ENCODE data around the gene DNAJC13. TPM values are rescaled to one million over a fixed set of nuclear protein-coding genes. Genes with fewer than 3 reads are reported as not detected.
A peak's percentile ranks its signal among the peaks of the same experiment; 100 is the strongest.
"Not testable (repeated sequence)": the region's sequence is repeated elsewhere in the genome, so short reads cannot be mapped to it uniquely, and the experiment has no call there.

Gene DNAJC13
- total RNA-seq, 2 donors from 2014 or later, result 26.1 to 30.7 TPM

- H3K9me3 ChIP-seq (ENCODE audit: control insufficient read depth, low read length, poor library complexity, severe bottlenecking), result no peaks in the 10 kb centered on the region
- Mint-ChIP-seq H3K4me3 (no peak overlapping the region), H3K27me3 (no peaks in the 10 kb centered on the region), H3K36me3 (ENCODE audit: low read depth) (peaks cover 4% of the 10 kb centered on the region), H3K4me1 (peaks cover 4% of the 10 kb centered on the region), H3K27ac (peak overlapping the region; percentile 19)
- DNase-seq, result no peak
- no peak for ATAC-seq
These were observed 125.9 kb downstream of the DNAJC13 start for GRCh38 chr3:132543011-132543739.

GRCh38 chr3:132544130-132544529 lies 126.8 kb downstream of the DNAJC13 start:
- Mint-ChIP-seq H3K36me3 (ENCODE audit: low read depth) (peaks cover 4% of the 10 kb centered on the region), H3K27ac (peak overlapping the region; percentile 83), H3K4me3 (no peak overlapping the region), H3K27me3 (no peaks in the 10 kb centered on the region), H3K4me1 (peaks cover 4% of the 10 kb centered on the region)
- no peaks in the 10 kb centered on the region for H3K9me3 ChIP-seq (ENCODE audit: control insufficient read depth, low read length, poor library complexity, severe bottlenecking)
- DNase-seq (no peak), ATAC-seq (no peak)

GRCh38 chr3:132545471-132545870 lies 128.2 kb downstream of the DNAJC13 start:
- no peaks in the 10 kb centered on the region for H3K9me3 ChIP-seq (ENCODE audit: control insufficient read depth, low read length, poor library complexity, severe bottlenecking)
- no peak for DNase-seq
- no peaks in the 10 kb centered on the region for H3K27me3 Mint-ChIP-seq
- no peak overlapping the region for H3K4me3 Mint-ChIP-seq
- peaks cover 4% of the 10 kb centered on the region for H3K4me1 Mint-ChIP-seq
- H3K27ac Mint-ChIP-seq, result peak overlapping the region; percentile 19
- no peak for ATAC-seq
- H3K36me3 Mint-ChIP-seq (ENCODE audit: low read depth), result no peaks in the 10 kb centered on the region

- Mint-ChIP-seq H3K4me1 (no peaks in the 10 kb centered on the region), H3K27me3 (no peaks in the 10 kb centered on the region), H3K4me3 (no peak overlapping the region), H3K36me3 (ENCODE audit: low read depth) (no peaks in the 10 kb centered on the region), H3K27ac (peak overlapping the region; percentile 34)
- ATAC-seq (no peak), DNase-seq (no peak)
- no peaks in the 10 kb centered on the region for H3K9me3 ChIP-seq (ENCODE audit: control insufficient read depth, low read length, poor library complexity, severe bottlenecking)
These were observed 131.9 kb downstream of the DNAJC13 start for GRCh38 chr3:132549169-132549568.

- H3K9me3 ChIP-seq (ENCODE audit: control insufficient read depth, low read length, poor library complexity, severe bottlenecking), result no peaks in the 10 kb centered on the region
- Mint-ChIP-seq H3K27me3 (no peaks in the 10 kb centered on the region), H3K4me1 (no peaks in the 10 kb centered on the region), H3K4me3 (no peak overlapping the region), H3K36me3 (ENCODE audit: low read depth) (peaks cover 3% of the 10 kb centered on the region), H3K27ac (no peak overlapping the region)
- DNase-seq (no peak), ATAC-seq (no peak)
These were observed 132.7 kb downstream of the DNAJC13 start for GRCh38 chr3:132549890-132550578.

- Mint-ChIP-seq H3K27ac (no peak overlapping the region), H3K36me3 (ENCODE audit: low read depth) (peaks cover 3% of the 10 kb centered on the region), H3K27me3 (no peaks in the 10 kb centered on the region), H3K4me1 (no peaks in the 10 kb centered on the region), H3K4me3 (no peak overlapping the region)
- H3K9me3 ChIP-seq (ENCODE audit: control insufficient read depth, low read length, poor library complexity, severe bottlenecking), result no peaks in the 10 kb centered on the region
- ATAC-seq (no peak), DNase-seq (no peak)
These were observed 133.4 kb downstream of the DNAJC13 start for GRCh38 chr3:132550579-132551305.

- peaks cover 3% of the 10 kb centered on the region for H3K4me1 Mint-ChIP-seq
- peaks cover 3% of the 10 kb centered on the region for H3K36me3 Mint-ChIP-seq (ENCODE audit: low read depth)
- H3K4me3 Mint-ChIP-seq, result no peak overlapping the region
- H3K27ac Mint-ChIP-seq, result no peak overlapping the region
- no peaks in the 10 kb centered on the region for H3K27me3 Mint-ChIP-seq
- DNase-seq (no peak), ATAC-seq (no peak)
- H3K9me3 ChIP-seq (ENCODE audit: control insufficient read depth, low read length, poor library complexity, severe bottlenecking), result no peaks in the 10 kb centered on the region
These were observed 136.5 kb downstream of the DNAJC13 start for GRCh38 chr3:132553826-132554225.

- DNase-seq, result no peak
- Mint-ChIP-seq H3K4me3 (no peak overlapping the region), H3K4me1 (peaks cover 3% of the 10 kb centered on the region), H3K27ac (no peak overlapping the region), H3K27me3 (no peaks in the 10 kb centered on the region), H3K36me3 (ENCODE audit: low read depth) (peaks cover 3% of the 10 kb centered on the region)
- no peak for ATAC-seq
- H3K9me3 ChIP-seq (ENCODE audit: control insufficient read depth, low read length, poor library complexity, severe bottlenecking), result no peaks in the 10 kb centered on the region
These were observed 137.1 kb downstream of the DNAJC13 start for GRCh38 chr3:132554437-132554836.

GRCh38 chr3:132555306-132556035 lies 138.2 kb downstream of the DNAJC13 start:
- Mint-ChIP-seq H3K36me3 (ENCODE audit: low read depth) (peaks cover 3% of the 10 kb centered on the region), H3K4me1 (peaks cover 3% of the 10 kb centered on the region), H3K27me3 (no peaks in the 10 kb centered on the region), H3K4me3 (no peak overlapping the region), H3K27ac (no peak overlapping the region)
- no peak for ATAC-seq
- no peaks in the 10 kb centered on the region for H3K9me3 ChIP-seq (ENCODE audit: control insufficient read depth, low read length, poor library complexity, severe bottlenecking)
- no peak for DNase-seq

GRCh38 chr3:132556036-132556386 lies 138.7 kb downstream of the DNAJC13 start:
- H3K27ac Mint-ChIP-seq; H3K4me3 Mint-ChIP-seq; ATAC-seq; H3K27me3 Mint-ChIP-seq; DNase-seq; H3K36me3 Mint-ChIP-seq (ENCODE audit: low read depth); H3K4me1 Mint-ChIP-seq; H3K9me3 ChIP-seq (ENCODE audit: control insufficient read depth, low read length, poor library complexity, severe bottlenecking): not testable (repeated sequence)

GRCh38 chr3:132556508-132557159 lies 139.3 kb downstream of the DNAJC13 start:
- Mint-ChIP-seq H3K36me3 (ENCODE audit: low read depth) (peaks cover 3% of the 10 kb centered on the region), H3K4me1 (peaks cover 3% of the 10 kb centered on the region), H3K27me3 (no peaks in the 10 kb centered on the region), H3K4me3 (no peak overlapping the region), H3K27ac (no peak overlapping the region)
- ATAC-seq (no peak), DNase-seq (no peak)
- H3K9me3 ChIP-seq (ENCODE audit: control insufficient read depth, low read length, poor library complexity, severe bottlenecking), result no peaks in the 10 kb centered on the region

- DNase-seq, result no peak
- Mint-ChIP-seq H3K27me3 (no peaks in the 10 kb centered on the region), H3K4me3 (no peak overlapping the region), H3K4me1 (peaks cover 6% of the 10 kb centered on the region), H3K36me3 (ENCODE audit: low read depth) (peaks cover 12% of the 10 kb centered on the region), H3K27ac (no peak overlapping the region)
- ATAC-seq, result no peak
- no peaks in the 10 kb centered on the region for H3K9me3 ChIP-seq (ENCODE audit: control insufficient read depth, low read length, poor library complexity, severe bottlenecking)
These were observed 143.7 kb downstream of the DNAJC13 start for GRCh38 chr3:132561003-132561402.
